ENCODE measurements around the gene ZBTB46.

Gene ZBTB46

GRCh38 chr20:63696306-63696627 is 134.8 kb downstream of the ZBTB46 start:
- no peak for DNase-seq (ENCODE audit: low read depth in 2 of 2)

DNA sequence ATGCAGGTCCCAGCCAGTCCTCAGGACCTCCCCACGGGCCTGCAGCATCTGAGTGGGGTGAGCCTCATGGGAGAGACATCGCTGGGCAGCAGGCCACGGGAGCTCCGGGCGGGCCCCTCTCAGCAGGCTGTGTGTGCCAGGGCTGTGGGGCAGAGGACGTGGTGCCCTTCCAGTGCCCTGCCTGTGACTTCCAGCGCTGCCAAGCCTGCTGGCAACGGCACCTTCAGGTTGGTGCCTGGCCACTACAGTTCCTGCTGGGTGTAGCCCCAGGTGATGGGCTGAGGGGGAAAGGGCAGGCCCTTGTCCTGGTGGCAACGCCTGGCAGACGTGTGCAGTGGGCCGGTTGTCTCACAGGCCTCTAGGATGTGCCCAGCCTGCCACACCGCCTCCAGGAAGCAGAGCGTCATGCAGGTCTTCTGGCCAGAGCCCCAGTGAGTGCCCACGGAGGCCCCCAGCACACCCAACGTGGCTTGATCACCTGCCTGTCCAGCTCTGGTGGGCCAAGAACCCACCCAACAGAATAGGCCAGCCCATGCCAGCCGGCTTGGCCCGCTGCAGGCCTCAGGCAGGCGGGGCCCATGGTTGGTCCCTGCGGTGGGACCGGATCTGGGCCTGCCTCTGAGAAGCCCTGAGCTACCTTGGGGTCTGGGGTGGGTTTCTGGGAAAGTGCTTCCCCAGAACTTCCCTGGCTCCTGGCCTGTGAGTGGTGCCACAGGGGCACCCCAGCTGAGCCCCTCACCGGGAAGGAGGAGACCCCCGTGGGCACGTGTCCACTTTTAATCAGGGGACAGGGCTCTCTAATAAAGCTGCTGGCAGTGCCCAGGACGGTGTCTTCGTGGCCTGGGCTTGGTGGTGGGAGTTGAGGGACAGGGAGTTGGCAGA is 135.4 kb downstream of the ZBTB46 start:
- no peak for DNase-seq (ENCODE audit: low read depth in 2 of 2)

GRCh38 chr20:63694584-63695423 is 136.3 kb downstream of the ZBTB46 start:
- no peak for DNase-seq (ENCODE audit: low read depth in 2 of 2)

DNA sequence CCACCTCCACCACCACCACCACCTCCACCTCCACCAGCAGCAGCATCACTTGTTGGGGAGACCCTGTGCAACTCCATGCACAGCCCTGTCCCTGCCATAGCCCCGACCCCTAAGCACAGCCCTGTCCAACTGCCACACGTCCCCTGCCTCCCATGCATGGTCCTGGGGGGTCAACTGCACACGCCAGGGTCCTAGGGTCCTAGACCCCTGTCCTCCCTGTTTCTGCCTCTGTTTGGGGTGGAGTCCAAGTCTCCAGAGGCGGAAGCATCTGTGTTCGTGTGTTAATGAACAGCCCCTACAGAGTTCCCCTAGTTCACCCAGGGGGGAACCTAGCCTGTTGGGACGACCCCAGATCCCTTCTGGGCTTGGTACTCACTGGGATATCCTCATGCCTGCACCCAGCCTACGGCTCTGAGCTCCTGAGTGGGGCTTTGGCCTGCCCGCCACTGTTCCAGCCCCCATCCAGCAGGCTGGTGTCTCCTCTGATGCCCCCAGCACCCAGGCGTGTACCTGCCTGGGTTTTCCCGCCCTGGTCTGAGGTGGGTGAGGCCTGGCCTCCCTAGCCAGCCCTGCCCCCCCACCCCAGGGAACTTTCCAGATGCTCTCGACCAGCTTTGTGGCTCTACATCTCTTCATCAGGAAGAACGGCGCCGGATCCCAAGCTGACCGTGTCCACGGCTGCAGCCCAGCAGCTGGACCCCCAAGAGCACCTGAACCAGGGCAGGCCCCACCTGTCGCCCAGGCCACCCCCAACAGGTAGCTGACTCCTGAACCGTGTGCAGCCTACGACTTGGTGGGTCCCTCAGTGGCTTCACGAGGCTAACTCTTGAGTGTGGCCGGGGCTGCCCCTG is 137.1 kb downstream of the ZBTB46 start:
- no peak for DNase-seq (ENCODE audit: low read depth in 2 of 2)

Data from fibroblast of skin of left biceps (primary cell).